Neural progenitor cell (in vitro differentiated cells): ENCODE data around the gene GPR158. TPM values are rescaled to one million over a fixed set of nuclear protein-coding genes. Genes with fewer than 3 reads are reported as not detected.

Experiments used
- DNase-seq: peaks from one replicate; pipeline ENCODE4 v3.0.0-alpha.2; 2016; ENCODE audit warnings: low spot score
- H2AFZ ChIP-seq: fragments of 200-600 bp; sonication (generic); replicated peaks from 2 replicates; pipeline ENCODE4 v1.6.1; 2016; ENCODE audit warnings: antibody characterized with exemption
- H3F3A ChIP-seq: fragments of 200-600 bp; sonication (generic); 2 replicates; pipeline ENCODE4 v1.6.1; 2016; ENCODE audit warnings: antibody characterized with exemption, low read depth
- H3K27ac ChIP-seq: fragments of 200-600 bp; sonication (generic); 2 replicates; pipeline ENCODE4 v1.5.1; 2016; ENCODE audit warnings: mild to moderate bottlenecking
- H3K27me3 ChIP-seq: fragments of 200-600 bp; sonication (generic); 2 replicates; pipeline ENCODE4 v1.6.1; 2016; ENCODE audit warnings: mild to moderate bottlenecking, moderate library complexity
- H3K36me3 ChIP-seq: fragments of 200-600 bp; sonication (generic); 2 replicates; pipeline ENCODE4 v1.5.1; 2016
- H3K4me1 ChIP-seq: fragments of 200-600 bp; sonication (generic); 2 replicates; pipeline ENCODE4 v1.6.1; 2016; ENCODE audit warnings: mixed run types
- H3K4me2 ChIP-seq: fragments of 200-600 bp; sonication (generic); 2 replicates; pipeline ENCODE4 v1.6.1; 2016
- H3K4me3 ChIP-seq: fragments of 200-600 bp; sonication (generic); 2 replicates; pipeline ENCODE4 v1.5.1; 2016
- H3K79me2 ChIP-seq: fragments of 200-600 bp; sonication (generic); 2 replicates; pipeline ENCODE4 v1.6.1; 2016; ENCODE audit warnings: low read depth
- H3K9ac ChIP-seq: fragments of 200-600 bp; sonication (generic); 2 replicates; pipeline ENCODE4 v1.6.1; 2016
- H3K9me3 ChIP-seq: fragments of 200-600 bp; sonication (generic); 2 replicates; pipeline ENCODE4 v1.5.1; 2016; ENCODE audit warnings: low read depth
- H4K20me1 ChIP-seq: fragments of 200-600 bp; sonication (generic); 2 replicates; pipeline ENCODE4 v1.6.1; 2016; ENCODE audit warnings: low read depth
- H3K27ac Mint-ChIP-seq: 3 replicates; pipeline ENCODE4 v1.8.0; 2021; ENCODE audit warnings: mixed read lengths
- H3K27me3 Mint-ChIP-seq: 2 replicates; pipeline ENCODE4 v1.8.0; 2022; ENCODE audit warnings: low read depth, mild to moderate bottlenecking, inconsistent platforms, moderate library complexity, mixed read lengths; ENCODE audit not compliant: insufficient read depth
- H3K36me3 Mint-ChIP-seq: 3 replicates; pipeline ENCODE4 v1.8.0; 2021; ENCODE audit warnings: mixed read lengths
- H3K4me1 Mint-ChIP-seq: 3 replicates; pipeline ENCODE4 v1.8.0; 2021; ENCODE audit warnings: mixed read lengths
- H3K4me3 Mint-ChIP-seq: 3 replicates; pipeline ENCODE4 v1.8.0; 2021; ENCODE audit warnings: mild to moderate bottlenecking, moderate library complexity, mixed read lengths
- H3K9me3 Mint-ChIP-seq: 3 replicates; pipeline ENCODE4 v1.8.0; 2020; ENCODE audit warnings: mixed read lengths
- CTCF ChIP-seq: fragments of 200-600 bp; sonication (generic); IDR thresholded peaks from 2 replicates; pipeline ENCODE4 v1.5.1; 2017; ENCODE audit warnings: antibody characterized with exemption, mild to moderate bottlenecking
- EZH2 ChIP-seq: fragments of 200-600 bp; sonication (generic); IDR thresholded peaks from 2 replicates; pipeline ENCODE4 v1.6.1; 2017; ENCODE audit warnings: antibody characterized with exemption, mild to moderate bottlenecking, moderate library complexity
- EZH2phosphoT487 ChIP-seq: fragments of 200-600 bp; sonication (generic); IDR thresholded peaks from 2 replicates; pipeline ENCODE4 v1.6.1; 2017; ENCODE audit warnings: antibody characterized with exemption
- total RNA-seq: library from RNA; depleted of rRNA; stranded (reverse); fragments of >200 nt; gene quantifications from 2 replicates; pipeline ENCODE4 v1.2.3, GENCODE V29; 2015; ENCODE audit warnings: low replicate concordance

GPR158 gene
- total RNA-seq, 1 donor from 2014 or later, result 0.39 TPM

GRCh38 chr10:25130906-25131305 is 43.9 kb upstream of the GPR158 start:
- TF ChIP-seq EZH2, result no peak
- no peak for TF ChIP-seq CTCF
- no peak for TF ChIP-seq EZH2phosphoT487
- no peaks in the 10 kb centered on the region for H3K36me3 ChIP-seq
- H3K4me3 ChIP-seq, result no peak overlapping the region
- H4K20me1 ChIP-seq, result no peaks in the 10 kb centered on the region
- DNase-seq, result no peak
- H3K27me3 ChIP-seq, result no peaks in the 10 kb centered on the region
- Mint-ChIP-seq H3K27me3 (no peaks in the 10 kb centered on the region), H3K36me3 (no peaks in the 10 kb centered on the region), H3K9me3 (peaks cover 9% of the 10 kb centered on the region), H3K4me3 (no peak overlapping the region), H3K27ac (no peak overlapping the region), H3K4me1 (peaks cover 3% of the 10 kb centered on the region)
- no peaks in the 10 kb centered on the region for H3F3A ChIP-seq
- no peak overlapping the region for H2AFZ ChIP-seq
- no peak overlapping the region for H3K27ac ChIP-seq
- H3K4me2 ChIP-seq, result no peak overlapping the region
- H3K79me2 ChIP-seq, result no peaks in the 10 kb centered on the region
- no peak overlapping the region for H3K9ac ChIP-seq
- H3K9me3 ChIP-seq, result no peaks in the 10 kb centered on the region
- peaks cover under 1% of the 10 kb centered on the region for H3K4me1 ChIP-seq

- Mint-ChIP-seq H3K9me3 (no peaks in the 10 kb centered on the region), H3K4me1 (no peaks in the 10 kb centered on the region), H3K4me3 (no peak overlapping the region), H3K36me3 (no peaks in the 10 kb centered on the region), H3K27ac (no peak overlapping the region), H3K27me3 (peaks cover 5% of the 10 kb centered on the region)
- Histone ChIP-seq H4K20me1 (no peaks in the 10 kb centered on the region), H3F3A (no peaks in the 10 kb centered on the region), H3K27ac (no peak overlapping the region), H3K36me3 (no peaks in the 10 kb centered on the region), H2AFZ (no peak overlapping the region), H3K4me1 (no peaks in the 10 kb centered on the region), H3K79me2 (no peaks in the 10 kb centered on the region), H3K4me3 (no peak overlapping the region), H3K4me2 (no peak overlapping the region), H3K9ac (no peak overlapping the region), H3K27me3 (no peaks in the 10 kb centered on the region), H3K9me3 (no peaks in the 10 kb centered on the region)
- no peak for TF ChIP-seq CTCF
- no peak for TF ChIP-seq EZH2
- TF ChIP-seq EZH2phosphoT487, result no peak
- DNase-seq, result no peak
These were observed 32.5 kb upstream of the GPR158 start for GRCh38 chr10:25142116-25142864.

- Histone ChIP-seq H3K9me3 (no peaks in the 10 kb centered on the region), H4K20me1 (no peaks in the 10 kb centered on the region), H3K4me2 (no peak overlapping the region), H3K4me1 (no peaks in the 10 kb centered on the region), H3K79me2 (no peaks in the 10 kb centered on the region), H3K27me3 (no peaks in the 10 kb centered on the region), H3K27ac (no peak overlapping the region), H3K36me3 (no peaks in the 10 kb centered on the region), H2AFZ (no peak overlapping the region), H3F3A (no peaks in the 10 kb centered on the region), H3K9ac (no peak overlapping the region), H3K4me3 (no peak overlapping the region)
- H3K4me1 Mint-ChIP-seq, result peaks cover 2% of the 10 kb centered on the region
- no peak for DNase-seq
- H3K27ac Mint-ChIP-seq, result no peak overlapping the region
- H3K9me3 Mint-ChIP-seq, result peaks cover 5% of the 10 kb centered on the region
- H3K4me3 Mint-ChIP-seq, result no peak overlapping the region
- TF ChIP-seq CTCF (no peak), EZH2 (no peak), EZH2phosphoT487 (no peak)
- H3K36me3 Mint-ChIP-seq, result no peaks in the 10 kb centered on the region
- H3K27me3 Mint-ChIP-seq, result peaks cover 2% of the 10 kb centered on the region
These were observed 17.2 kb upstream of the GPR158 start for GRCh38 chr10:25157650-25158049.
